Measurements from ENCODE around the gene OR4D1. TPM values are rescaled to one million over a fixed set of nuclear protein-coding genes. Genes with fewer than 3 reads are reported as not detected.
A peak's percentile ranks its signal among the peaks of the same experiment; 100 is the strongest.

Gene OR4D1
- total RNA-seq, 1 donor = not detected

- H3K36me3 ChIP-seq (ENCODE audit: insufficient read depth, low read length) = no peaks in the 10 kb centered on the region
- H3K9me3 ChIP-seq (ENCODE audit: low read depth, low read length) = no peaks in the 10 kb centered on the region
- peak; percentile 96 for TF ChIP-seq CTCF (IDR thresholded peaks at IDR 0.05; ENCODE audit: extremely low read depth, low read depth, low read length)
- no peak overlapping the region for H3K27ac ChIP-seq (ENCODE audit: low read depth, low read length)
- no peaks in the 10 kb centered on the region for H3K79me2 ChIP-seq (ENCODE audit: insufficient read depth, low read length)
- no peak overlapping the region for H3K4me2 ChIP-seq (ENCODE audit: insufficient read depth, low read length)
- H2AFZ ChIP-seq (ENCODE audit: low read length) = no peak overlapping the region
- H3K27me3 ChIP-seq (ENCODE audit: insufficient read depth, low read length) = peaks cover 4% of the 10 kb centered on the region
- H3K4me3 ChIP-seq (ENCODE audit: insufficient read depth, low read length) = no peak overlapping the region
- peak; percentile 77 for DNase-seq (ENCODE audit: insufficient read length, low spot score, missing footprints)
- no peaks in the 10 kb centered on the region for H4K20me1 ChIP-seq (ENCODE audit: insufficient read depth, low read length)
- H3K4me1 ChIP-seq (ENCODE audit: insufficient read depth, low read length) = no peaks in the 10 kb centered on the region
Observed at GRCh38 chr17:58112970-58113631, 35.1 kb upstream of the OR4D1 start.

- no peak overlapping the region for H3K4me2 ChIP-seq (ENCODE audit: insufficient read depth, low read length)
- peaks cover 4% of the 10 kb centered on the region for H3K27me3 ChIP-seq (ENCODE audit: insufficient read depth, low read length)
- no peak for TF ChIP-seq CTCF (IDR thresholded peaks at IDR 0.05; ENCODE audit: extremely low read depth, low read depth, low read length)
- H4K20me1 ChIP-seq (ENCODE audit: insufficient read depth, low read length) = no peaks in the 10 kb centered on the region
- no peaks in the 10 kb centered on the region for H3K9me3 ChIP-seq (ENCODE audit: low read depth, low read length)
- no peak for DNase-seq (ENCODE audit: insufficient read length, low spot score, missing footprints)
- H3K4me1 ChIP-seq (ENCODE audit: insufficient read depth, low read length) = no peaks in the 10 kb centered on the region
- H3K27ac ChIP-seq (ENCODE audit: low read depth, low read length) = no peak overlapping the region
- no peak overlapping the region for H3K4me3 ChIP-seq (ENCODE audit: insufficient read depth, low read length)
- H3K79me2 ChIP-seq (ENCODE audit: insufficient read depth, low read length) = no peaks in the 10 kb centered on the region
- no peaks in the 10 kb centered on the region for H3K36me3 ChIP-seq (ENCODE audit: insufficient read depth, low read length)
- H2AFZ ChIP-seq (ENCODE audit: low read length) = no peak overlapping the region
Observed at GRCh38 chr17:58113947-58114346, 34.2 kb upstream of the OR4D1 start.

GRCh38 chr17:58117382-58117781 lies 30.8 kb upstream of the OR4D1 start:
- H4K20me1 ChIP-seq (ENCODE audit: insufficient read depth, low read length) = no peaks in the 10 kb centered on the region
- peaks cover 4% of the 10 kb centered on the region for H3K27me3 ChIP-seq (ENCODE audit: insufficient read depth, low read length)
- no peak overlapping the region for H3K27ac ChIP-seq (ENCODE audit: low read depth, low read length)
- H2AFZ ChIP-seq (ENCODE audit: low read length) = no peak overlapping the region
- TF ChIP-seq CTCF (IDR thresholded peaks at IDR 0.05; ENCODE audit: extremely low read depth, low read depth, low read length) = no peak
- DNase-seq (ENCODE audit: insufficient read length, low spot score, missing footprints) = no peak
- no peak overlapping the region for H3K4me3 ChIP-seq (ENCODE audit: insufficient read depth, low read length)
- no peaks in the 10 kb centered on the region for H3K4me1 ChIP-seq (ENCODE audit: insufficient read depth, low read length)
- H3K4me2 ChIP-seq (ENCODE audit: insufficient read depth, low read length) = no peak overlapping the region
- H3K79me2 ChIP-seq (ENCODE audit: insufficient read depth, low read length) = no peaks in the 10 kb centered on the region
- no peaks in the 10 kb centered on the region for H3K9me3 ChIP-seq (ENCODE audit: low read depth, low read length)
- no peaks in the 10 kb centered on the region for H3K36me3 ChIP-seq (ENCODE audit: insufficient read depth, low read length)

GRCh38 chr17:58119491-58119890 lies 28.7 kb upstream of the OR4D1 start:
- no peak overlapping the region for H3K4me2 ChIP-seq (ENCODE audit: insufficient read depth, low read length)

More at GRCh38 chr17:58119491-58119890, 28.7 kb upstream of the OR4D1 start:
- Histone ChIP-seq H3K4me1 (ENCODE audit: insufficient read depth, low read length) (no peaks in the 10 kb centered on the region), H4K20me1 (ENCODE audit: insufficient read depth, low read length) (no peaks in the 10 kb centered on the region), H3K9me3 (ENCODE audit: low read depth, low read length) (no peaks in the 10 kb centered on the region), H3K79me2 (ENCODE audit: insufficient read depth, low read length) (no peaks in the 10 kb centered on the region), H3K27me3 (ENCODE audit: insufficient read depth, low read length) (no peaks in the 10 kb centered on the region), H3K27ac (ENCODE audit: low read depth, low read length) (no peak overlapping the region), H2AFZ (ENCODE audit: low read length) (no peak overlapping the region), H3K4me3 (ENCODE audit: insufficient read depth, low read length) (no peak overlapping the region), H3K36me3 (ENCODE audit: insufficient read depth, low read length) (no peaks in the 10 kb centered on the region)
- TF ChIP-seq CTCF (IDR thresholded peaks at IDR 0.05; ENCODE audit: extremely low read depth, low read depth, low read length) = no peak
- no peak for DNase-seq (ENCODE audit: insufficient read length, low spot score, missing footprints)

Measured in osteoblast (primary cell).